GM19463 (cell line): ENCODE results near the gene ATP6V1F.
A peak's percentile ranks its signal among the peaks of the same experiment; 100 is the strongest.
"Not testable (repeated sequence)": the region's sequence is repeated elsewhere in the genome, so short reads cannot be mapped to it uniquely, and the experiment has no call there.

Source experiments
- ATAC-seq: cut with Tn5 transposase; IDR thresholded peaks from one replicate; pipeline ENCODE4 v1.9.1; 2021; ENCODE audit warnings: mild to moderate bottlenecking, moderate library complexity; ENCODE audit not compliant: unreplicated experiment

Gene ATP6V1F

DNA sequence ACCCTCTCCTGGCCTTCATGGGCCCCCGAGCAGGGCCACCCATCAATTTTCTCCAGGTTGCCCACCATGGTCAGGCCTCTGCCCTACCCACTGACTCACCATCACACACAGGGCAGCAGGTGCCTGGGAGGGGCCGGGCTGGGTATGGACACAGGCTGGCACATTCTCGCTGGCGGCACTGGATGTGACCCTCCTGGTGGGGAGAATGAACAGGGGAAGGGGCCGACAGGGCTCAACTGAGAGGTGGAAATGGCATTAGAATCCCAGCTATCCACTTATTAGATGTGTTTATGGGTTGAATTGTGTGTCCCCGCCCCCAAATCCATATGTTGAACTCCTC lies 31.4 kb downstream of the ATP6V1F start:
- no peak for ATAC-seq

DNA sequence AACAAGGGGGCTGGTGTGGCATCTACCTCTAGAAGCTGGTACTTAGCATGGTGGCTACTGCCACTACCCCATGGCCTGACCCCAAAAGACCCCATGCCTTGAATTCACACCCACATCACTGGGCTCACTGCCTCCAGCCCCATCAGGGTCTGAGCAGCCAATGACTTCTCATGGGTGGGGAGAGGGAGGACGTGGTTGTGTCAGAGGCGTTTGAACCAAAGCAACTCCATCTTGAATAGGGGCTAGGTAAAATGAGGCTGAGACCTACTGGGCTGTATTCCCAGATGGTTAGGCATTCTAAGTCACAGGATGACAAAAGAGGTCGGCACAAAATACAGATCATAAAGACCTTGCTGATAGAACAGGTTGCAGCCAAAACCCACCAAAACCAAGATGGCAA lies 32.7 kb downstream of the ATP6V1F start:
- no peak for ATAC-seq

GRCh38 chr7:128899392-128899791 lies 36.7 kb downstream of the ATP6V1F start:
- ATAC-seq = no peak

DNA sequence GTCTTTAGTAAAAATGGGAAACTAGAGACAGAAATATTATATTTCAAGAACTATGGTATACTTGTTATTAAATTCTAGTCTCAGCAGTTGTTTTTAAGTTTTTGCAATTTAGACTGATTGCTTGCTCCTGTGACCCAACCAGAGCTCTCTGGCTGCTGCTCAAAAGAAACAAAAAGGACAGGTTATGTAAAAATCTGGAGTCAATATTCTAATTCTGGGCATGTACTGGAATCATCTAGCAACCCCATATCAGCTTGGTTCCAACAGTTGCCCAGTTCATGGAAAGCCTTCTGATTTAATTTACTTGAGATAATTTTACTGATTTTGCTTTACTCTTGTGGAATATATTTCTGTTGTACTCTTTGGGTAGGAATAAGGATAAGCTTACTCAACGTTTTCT lies 37.6 kb downstream of the ATP6V1F start:
- no peak for ATAC-seq

GRCh38 chr7:128902761-128903585 lies 40.3 kb downstream of the ATP6V1F start:
- no peak for ATAC-seq

- no peak for ATAC-seq
These were observed 41.1 kb downstream of the ATP6V1F start for GRCh38 chr7:128903621-128904361.

GRCh38 chr7:128904381-128905197 lies 41.9 kb downstream of the ATP6V1F start:
- ATAC-seq = peak; percentile 58

DNA sequence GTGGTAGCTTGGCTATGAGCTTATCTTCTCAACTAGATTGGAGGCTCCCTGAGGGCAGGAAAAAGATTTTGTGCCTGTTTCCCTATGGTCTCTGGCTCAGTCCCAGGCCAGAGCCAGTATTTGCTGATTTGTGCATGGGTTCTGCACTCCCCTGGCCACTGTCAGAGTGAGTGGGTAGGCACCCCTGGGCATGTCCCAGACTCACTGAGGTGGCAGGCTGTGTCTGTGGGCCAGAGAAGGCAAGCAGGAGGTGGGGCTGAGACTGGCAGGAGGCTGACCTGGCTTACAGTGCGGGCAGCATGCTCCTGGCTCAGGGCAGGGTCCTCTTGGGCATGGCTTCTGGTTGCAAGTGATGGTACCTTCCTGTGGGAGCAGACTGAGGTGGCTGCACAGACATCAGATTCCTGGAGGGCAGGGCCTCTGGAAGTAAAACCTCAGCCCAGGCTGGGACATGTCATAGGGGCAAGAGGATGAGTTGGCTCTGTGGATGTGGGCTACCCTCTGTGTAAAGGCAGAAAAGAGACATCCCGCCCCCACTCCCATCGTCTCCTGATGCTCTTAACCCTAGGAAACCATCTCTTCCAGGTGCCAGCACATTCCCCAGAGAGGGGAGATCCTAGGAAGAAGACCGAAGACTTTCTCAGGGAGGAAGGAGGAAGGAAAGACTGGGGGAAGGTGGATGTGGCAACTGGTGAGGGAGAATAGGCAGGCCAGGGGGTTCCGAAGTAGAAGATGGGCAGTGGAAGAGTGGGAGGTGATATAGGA lies 43.5 kb downstream of the ATP6V1F start:
- no peak for ATAC-seq

GRCh38 chr7:128906766-128907559 lies 44.3 kb downstream of the ATP6V1F start:
- no peak for ATAC-seq

DNA sequence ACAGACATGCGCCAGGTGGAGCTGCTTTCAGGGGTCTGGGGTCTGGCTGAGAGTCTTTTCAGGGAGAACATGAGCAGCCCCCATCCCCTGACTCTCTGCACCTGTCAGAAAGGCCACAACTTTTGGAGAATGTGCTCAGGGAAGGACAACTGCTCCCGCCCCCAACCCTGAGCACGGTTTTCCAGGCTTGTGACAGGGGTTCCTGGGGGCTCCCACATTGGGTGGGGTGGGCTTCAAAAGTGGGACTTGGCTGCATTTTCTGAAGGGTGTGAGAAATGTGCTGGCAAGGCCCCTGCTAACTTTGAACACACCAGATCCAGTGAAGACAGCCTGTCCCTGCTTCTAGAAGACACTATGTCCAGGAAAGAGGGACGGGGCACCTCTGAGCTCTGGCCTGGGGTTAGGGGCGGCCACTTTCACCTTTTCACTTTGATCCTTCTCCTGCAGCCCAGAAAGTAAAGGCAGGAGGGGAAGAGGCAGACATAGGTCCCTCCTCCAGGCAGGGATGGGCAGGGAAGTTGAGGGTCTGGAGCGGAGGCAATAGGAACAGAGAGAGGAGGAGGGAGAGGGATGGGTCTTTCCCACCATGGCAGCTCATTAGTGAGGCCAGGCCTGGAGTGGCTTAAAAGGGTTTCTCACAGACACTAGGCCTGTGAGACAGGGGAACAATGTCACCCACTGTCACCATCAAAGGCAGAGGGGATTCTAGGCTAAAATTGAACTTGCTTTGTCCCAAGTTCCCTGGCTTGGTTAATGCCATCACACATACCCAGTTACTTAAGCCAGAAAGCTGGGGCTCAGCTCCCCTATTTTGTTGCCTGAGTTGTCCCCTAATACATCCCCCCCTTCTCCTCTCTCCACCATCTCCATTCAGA lies 46.3 kb downstream of the ATP6V1F start:
- no peak for ATAC-seq

DNA sequence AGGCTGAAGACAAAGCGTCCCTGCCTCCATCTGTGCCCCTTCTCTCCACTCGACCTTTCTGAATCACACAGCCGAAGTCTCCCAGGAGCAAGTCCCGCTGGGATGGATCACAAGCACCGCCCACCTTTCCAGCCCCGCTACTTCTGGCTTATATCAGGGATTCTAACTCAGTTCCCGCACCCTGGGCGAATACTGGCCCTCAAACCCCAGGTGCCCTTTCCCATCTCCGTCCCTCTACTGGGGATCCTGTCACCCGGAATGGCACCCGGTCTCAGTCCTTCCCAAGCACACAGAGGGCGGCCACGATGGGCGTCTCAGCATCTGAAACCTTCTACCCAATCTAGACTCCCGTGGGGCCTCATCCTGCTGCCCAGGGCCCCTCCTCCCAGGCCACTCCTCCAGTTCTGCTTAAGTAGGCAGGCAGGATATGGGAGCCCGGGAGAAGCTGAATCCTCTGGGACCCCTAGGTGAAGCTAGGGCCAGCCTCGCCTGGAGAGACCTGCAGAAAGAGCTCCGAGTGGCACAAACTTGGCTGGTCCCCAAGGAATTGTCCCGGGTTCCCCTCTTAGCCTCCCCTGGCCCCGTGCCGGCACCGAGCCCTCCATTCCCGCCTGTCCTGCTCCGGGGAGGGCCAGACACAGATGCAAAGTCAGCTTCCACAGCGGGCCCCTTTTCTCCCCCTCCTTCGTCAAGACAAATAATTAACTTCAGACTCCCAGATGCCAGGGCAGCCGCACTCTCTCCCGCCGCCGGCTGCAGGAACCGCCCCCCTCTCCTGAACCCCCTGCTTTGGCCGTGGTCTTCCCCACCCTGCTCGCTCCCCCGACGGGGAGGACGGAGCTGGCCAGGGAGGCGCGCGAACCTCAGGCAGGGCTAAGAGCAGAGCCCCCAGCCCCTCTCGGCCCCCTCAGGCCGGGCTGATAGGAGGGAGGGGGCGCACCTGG lies 47.2 kb downstream of the ATP6V1F start:
- no peak for ATAC-seq

DNA sequence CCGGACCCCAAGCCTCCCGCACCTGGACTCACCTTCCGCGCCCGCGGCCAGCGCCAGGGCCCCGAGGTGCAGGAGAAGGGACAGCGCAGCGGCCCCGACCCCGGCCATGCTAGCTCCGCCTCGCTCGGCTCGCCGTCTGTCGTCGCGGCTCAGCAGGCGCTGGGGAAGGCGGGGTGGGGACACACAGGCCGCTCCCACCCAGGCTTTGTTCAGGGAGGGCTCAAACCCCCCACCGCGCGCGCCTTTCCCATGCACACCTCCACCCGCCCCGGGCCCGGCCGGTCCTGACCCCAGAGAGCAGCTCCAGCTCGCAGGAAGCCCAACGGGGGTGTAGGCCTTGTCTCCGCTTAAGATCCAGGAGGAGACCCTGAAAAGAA lies 47.9 kb downstream of the ATP6V1F start, which contains the start of gene KCP:
Gene KCP, minus strand, starts transcription at position 141 of the 377 bp plus-strand sequence. Its CDS starts 33 bp downstream, at position 108.
- no peak for ATAC-seq

GRCh38 chr7:128911423-128912031 lies 48.9 kb downstream of the ATP6V1F start:
- no peak for ATAC-seq

DNA sequence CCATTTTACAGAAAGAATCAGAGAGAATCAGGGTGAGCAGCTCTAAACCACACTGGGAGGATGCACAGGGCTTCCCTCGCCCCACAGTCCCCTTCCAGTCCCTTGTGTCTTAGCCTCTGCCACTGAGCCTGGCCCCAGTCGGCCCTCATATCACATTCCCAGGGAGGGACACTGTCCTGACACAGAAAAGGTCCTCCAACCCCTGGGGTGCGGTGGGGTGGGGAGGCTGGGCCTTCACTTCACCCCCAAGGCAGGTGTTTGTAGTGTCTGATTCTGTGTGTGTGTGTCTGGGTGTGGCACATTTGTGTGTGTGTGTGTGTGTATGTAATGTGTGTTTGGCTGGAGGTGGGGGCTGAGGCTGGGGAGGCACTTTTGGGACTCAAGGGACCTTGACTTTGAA lies 49.6 kb downstream of the ATP6V1F start:
- ATAC-seq = no peak

GRCh38 chr7:128912709-128913495 lies 50.2 kb downstream of the ATP6V1F start:
- not testable (repeated sequence) for ATAC-seq

DNA sequence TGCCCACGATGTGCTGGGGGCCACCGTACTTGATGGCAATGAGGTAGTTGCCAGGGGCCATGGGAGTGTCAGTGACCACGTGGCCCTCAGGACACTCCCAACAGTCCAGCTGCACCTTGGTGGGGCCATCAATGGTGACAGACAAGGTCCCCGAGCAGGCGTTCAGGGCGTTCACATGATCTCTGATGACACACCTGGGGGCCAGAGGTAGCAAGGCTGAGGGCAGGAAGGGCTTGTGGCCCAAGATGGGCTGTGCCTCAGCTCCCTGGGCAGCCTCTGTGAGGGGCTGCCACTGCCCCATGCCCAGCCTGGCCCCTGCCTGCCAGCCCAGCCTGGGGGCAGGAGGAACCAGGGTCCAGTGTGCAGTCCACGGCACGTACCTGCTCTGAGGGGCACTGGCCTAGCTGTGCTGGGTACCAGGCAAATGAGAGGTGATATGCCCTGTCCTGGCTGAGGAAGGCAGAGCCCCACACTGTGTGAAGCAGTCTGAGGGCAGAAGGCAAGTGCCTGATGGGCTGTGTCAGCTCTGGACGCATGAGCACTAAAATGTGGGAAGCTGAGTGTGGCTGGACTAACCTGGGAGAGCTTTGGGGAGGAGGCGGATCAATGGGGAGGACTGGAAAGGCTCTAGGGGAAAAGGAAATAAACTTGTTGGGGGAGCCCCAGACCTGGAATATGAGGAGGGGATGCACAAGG lies 51.4 kb downstream of the ATP6V1F start:
- no peak for ATAC-seq
